A172 (cell line): ENCODE data around the gene UAP1L1. TPM values are rescaled to one million over a fixed set of nuclear protein-coding genes. Genes with fewer than 3 reads are reported as not detected.
"Not testable (repeated sequence)": the region's sequence is repeated elsewhere in the genome, so short reads cannot be mapped to it uniquely, and the experiment has no call there.

Experiments used
- DNase-seq: peaks from one replicate; pipeline ENCODE4 v3.0.0-alpha.2; 2015; ENCODE audit warnings: low spot score
- total RNA-seq: library from RNA; depleted of rRNA; stranded (reverse); fragments of >200 nt; shearing (Covaris generic); gene quantifications from 2 replicates; pipeline ENCODE4 v1.2.3, GENCODE V29; 2014

The UAP1L1 gene
- total RNA-seq, 1 experiment from 2014 or later = 94.6 TPM

DNA sequence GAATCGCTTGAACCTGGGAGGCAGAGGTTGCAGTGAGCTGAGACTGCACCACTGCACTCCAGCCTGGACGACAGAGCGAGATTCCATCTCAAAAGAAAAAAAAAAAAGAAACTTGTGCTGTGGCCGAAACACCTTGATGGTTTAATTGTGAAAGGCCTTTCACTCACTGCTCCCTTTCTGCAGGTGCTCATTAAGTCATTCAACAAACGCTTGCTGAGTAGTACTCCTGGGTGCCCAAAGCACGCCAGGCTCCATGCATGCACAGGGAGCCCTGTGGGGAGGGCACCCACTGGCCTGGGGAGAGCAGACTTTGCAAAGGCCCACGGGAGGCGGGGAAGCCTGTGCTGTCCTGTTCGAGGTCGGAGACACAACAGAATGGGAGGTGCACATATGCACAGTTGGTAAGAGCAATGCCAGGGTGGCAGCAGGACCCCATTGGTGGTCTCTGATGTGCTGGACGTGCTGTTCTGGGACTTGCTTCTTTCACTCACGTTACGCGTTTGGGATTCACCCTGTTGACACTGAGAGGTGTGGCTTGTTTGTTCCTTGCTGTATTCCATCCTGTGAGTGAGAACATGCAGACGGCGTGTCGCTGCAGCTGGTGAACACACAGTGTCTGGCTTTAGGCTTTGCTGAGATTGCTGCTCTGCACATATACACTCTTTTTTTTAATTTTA, 20.4 kb upstream of the UAP1L1 start:
- DNase-seq = no peak

DNA sequence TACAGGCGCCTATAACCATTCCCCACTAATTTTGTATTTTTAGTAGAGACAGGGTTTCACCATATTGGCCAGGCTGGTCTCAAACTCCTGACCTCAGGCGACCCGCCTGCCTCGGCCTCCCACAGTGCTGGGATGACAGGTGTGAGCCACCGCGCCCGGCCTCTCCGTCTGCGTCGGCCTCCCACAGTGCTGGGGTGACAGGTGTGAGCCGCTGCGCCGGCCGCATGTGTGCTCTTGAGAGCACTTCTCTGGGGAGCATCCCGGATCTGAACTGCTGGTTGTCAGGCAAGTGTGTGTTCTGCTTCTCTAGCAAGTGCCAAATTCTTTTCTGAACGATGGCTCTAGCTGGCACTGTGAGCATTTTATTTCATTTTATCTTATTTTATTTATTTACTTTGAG, 19.8 kb upstream of the UAP1L1 start:
- no peak for DNase-seq

DNA sequence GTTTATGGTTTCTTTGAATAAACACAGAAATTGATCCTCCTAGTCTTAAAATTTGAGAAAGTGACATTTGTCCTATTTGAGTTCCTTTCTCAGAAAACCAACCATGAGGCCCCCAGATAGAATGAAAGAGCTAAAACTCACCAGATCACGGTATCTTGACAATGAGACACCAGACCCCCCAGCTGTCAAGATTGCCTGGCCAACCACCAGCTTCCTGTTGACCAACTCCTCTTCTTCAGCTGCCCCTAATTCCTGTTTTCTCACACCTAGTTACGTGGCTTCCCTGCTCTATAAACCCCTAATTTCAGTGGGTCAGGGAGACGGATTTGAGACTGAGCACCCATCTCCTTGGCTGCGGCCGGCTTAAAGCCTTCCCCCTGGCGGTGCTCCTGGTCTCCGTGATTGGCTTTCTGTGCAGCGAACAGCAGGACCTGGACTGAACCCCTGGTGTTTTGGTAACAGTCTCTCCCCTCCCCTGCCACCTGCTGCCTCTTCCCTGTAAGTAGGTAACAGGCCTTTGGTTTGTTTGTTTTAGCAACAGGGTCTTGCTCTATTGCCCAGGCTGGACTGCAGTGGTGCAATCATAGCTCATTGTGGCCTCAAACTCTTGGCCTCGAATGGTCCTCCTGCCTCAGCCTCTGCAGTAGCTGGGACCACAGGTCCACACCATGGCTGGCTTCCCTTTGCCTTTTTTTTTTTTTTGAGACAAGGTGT, 18.6 kb upstream of the UAP1L1 start:
- no peak for DNase-seq

DNA sequence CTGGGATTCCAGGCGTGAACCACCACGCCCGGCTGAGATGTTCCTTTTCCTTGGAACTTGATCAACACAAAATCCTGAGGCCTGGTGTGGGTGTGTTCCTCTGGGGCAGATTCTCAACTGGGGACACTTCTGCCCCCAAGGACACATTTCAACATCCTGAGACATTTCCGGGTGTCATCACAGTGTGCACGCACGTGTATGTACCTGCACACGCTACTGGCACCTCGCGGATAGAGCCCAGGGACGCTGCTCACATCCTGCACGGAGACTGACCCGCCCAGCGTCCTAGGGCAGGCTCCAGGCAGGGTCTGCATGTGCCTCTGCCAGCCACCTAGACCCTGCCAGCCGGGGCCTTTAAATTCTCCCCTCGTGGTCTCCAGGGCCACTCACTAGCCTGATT, 14.9 kb upstream of the UAP1L1 start:
- DNase-seq = no peak

DNA sequence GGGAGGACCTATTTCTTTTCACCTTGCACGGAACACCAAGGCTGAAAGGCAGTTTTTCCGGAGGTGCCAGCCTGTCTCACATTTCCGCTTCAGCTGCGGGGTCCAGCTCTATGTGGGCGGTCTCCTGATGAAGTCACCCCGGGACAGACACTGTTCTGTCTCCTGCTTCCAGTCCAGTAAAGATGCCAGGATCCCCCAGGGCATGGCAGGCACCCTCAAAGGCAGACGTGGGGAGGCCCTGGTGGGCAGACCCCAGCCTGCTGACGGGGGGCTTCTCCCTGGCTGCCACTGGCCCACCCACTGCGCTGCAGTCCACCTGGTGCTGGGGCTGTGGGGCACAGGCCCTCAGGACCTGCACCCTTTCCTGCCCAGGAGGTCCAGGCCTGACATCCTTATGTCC, 14.5 kb upstream of the UAP1L1 start:
- not testable (repeated sequence) for DNase-seq

DNA sequence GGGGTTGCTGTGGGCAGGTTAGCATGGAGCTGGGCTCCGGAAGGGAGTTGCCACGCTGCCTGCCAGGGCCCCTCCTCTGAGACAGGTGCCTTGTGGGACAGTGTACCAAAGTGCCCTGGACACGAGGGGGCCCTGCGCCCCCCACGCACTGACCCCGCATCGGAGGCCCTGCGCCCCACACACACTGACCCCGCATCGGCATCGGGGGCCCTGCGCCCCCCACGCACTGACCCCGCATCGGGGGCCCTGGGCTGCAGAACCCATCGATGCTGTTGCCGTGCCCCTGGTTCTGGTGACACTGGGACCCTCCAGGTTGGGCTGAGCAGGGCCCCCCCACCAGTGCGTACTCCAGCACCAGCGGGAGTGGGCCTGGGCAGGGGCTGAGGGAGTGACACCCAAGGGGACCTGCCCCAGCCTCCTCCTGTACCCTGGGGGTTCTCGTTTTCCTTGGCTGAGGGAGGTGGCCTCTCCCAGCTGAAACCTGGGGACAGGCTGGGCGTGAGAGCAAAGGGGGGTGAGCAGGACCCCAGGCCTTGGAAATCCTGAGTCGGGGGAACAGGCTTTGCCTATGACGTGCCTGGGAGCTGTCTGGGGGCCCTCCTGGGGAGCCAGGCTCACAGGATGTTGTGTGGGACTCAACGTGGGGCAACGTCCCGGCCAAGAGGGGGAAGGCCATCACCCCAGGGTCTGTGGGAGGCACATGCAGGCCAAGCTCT, 13.8 kb upstream of the UAP1L1 start:
- no peak for DNase-seq

DNA sequence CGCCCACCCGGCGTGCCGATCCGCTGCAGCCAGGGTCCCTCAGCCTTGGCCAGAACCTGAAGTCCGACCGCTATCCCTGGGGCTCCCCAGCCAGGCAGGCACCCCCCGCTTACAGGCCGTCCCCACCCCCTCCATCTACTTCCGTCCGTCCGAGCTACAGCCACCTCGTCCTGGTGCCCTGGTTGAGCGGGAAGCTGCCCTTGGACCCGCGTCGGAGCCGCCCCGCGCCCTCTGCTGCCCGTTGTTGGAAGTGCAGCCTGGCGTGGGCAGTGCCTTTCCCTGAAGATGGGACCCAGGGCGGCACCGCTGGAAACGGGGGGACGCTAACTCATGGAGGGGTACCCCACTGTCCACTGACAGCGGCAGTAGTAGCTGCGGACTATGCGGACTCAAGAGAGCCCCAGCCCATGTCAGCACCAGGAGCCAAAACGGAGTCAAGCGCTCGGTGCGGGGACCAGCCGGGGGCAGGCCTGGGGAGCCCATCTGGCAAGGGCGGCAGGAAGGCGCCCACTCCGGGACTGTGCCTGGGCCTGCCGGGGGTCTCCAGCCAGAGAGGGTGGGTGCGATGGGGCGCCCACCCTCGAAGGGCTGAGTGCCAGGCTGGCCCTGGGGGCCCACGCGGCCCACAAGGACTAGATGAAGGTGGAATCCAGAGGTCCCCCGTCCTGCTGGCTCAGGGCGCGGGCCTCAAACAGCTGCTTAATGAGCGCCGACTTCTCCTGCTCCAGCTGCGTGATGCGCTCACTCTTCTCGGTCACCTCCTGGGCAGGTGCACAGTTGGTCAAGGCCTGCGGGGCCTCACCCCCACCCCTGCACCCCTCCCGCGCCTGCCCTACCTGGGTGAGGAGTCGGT, 13.1 kb upstream of the UAP1L1 start:
- peak; percentile 71 for DNase-seq

DNA sequence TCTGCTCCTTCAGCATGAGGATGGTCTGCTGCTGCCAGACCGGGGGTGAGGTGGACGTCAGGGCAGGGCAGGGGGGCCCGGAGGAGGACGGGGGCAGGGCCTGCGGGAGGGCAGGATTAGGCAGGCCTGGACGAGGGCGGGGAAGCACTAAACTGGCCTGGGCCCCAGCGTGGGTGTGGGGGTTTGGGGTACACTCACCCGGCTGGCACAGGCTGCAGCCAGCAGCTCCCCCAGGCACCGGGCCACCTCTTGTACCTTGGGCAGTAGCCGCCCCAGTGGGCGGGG, 12.5 kb upstream of the UAP1L1 start:
- DNase-seq = no peak

DNA sequence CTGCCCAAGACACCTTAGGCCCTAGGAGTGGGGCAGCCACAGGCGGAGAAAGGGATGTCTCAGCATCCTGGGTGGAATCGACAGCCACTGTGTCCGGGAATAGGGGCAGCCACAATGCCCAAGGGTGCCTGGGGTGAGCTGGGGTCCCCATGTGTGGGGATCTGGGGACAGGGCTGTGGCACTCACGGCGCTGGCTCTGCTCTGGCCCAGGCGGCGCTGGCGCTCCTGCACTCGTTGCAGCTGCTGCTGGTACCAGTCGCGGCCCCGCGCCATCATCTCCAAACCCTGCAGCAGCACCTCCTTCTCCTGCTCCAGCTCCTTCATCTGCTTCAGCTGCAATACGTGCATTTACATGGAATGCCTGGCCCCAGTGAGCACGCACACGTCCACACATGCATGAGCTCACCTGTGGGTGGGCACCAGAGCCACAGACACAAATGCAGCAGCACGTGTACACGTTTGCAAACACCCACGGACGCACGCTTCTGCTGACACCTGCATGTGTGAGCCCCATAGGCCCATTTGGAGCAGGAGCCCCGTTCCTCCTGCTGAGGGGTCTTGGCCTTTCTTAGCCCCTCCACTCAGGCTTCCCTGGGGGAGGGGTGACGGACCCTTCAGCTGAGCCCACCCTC, 11.9 kb upstream of the UAP1L1 start:
- no peak for DNase-seq

DNA sequence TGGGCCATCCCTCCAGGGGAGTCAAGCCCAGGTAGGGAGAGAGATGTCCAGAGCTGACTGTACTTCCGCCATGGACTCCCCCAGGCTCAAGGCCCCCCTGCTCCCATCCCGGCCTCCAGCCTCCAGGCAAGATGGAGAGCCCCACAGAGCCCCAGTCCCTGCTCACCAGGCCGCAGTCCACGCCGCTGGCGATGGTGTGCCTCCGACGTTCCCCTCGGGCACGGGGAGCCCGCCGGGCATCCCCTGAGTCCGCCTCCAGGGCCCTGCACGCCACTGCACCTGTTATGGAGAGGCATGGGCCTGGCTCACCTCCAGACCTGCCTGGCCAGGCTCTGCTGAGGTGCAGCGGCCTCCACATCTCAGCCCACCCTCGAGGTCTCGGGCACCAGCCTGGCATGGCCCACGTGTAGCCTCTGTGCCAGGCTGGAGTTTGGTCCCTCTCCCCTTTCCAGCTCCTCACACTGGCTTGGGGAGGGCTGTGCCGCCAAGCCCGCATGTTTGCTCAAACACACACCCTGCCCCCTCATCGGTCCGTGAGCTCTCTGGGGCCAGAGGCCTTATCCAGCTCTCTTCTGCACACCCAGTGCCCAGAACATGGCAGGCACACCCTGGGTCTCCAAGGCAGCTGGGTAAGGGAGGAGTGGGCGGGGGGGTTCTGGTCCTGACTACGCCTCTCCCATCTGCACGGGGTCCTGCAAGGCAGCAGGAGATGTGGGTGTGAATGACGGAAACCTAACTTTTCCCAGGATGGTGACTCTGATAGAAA, 11.0 kb upstream of the UAP1L1 start:
- no peak for DNase-seq

DNA sequence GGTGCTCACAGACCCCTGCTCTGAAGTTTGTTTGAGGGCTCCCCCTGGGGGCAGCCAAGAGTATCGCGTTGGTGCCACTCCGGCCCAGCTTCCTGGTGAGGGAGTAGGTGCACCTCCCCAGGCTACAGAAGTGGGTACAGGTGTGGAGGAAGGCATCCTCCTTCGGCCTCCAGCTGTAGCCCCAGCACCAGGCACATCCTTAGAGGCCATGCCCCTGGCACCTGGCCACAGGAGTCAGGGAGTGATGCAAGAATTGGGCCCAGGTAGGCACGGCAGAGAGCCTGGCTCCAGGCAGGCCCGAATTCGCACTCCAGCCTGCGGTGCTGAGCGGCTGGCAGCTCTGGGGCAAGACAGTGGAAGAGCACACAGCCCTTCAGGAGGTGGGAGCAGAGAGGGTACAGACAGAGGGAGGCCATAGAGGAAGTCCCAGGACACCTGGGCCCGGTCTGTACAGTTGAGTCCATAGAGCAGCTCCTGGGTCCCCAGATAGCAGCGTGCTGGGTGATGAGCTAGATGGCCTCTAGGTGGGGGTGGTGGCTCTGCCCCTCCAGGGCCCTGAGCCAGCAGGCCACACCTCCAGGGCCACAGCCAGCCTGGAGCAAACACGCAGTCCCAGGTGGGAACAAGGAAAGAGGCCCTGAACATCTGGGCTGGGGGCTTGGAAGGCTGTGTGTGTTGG, 9.3 kb upstream of the UAP1L1 start:
- DNase-seq = peak; percentile 87

DNA sequence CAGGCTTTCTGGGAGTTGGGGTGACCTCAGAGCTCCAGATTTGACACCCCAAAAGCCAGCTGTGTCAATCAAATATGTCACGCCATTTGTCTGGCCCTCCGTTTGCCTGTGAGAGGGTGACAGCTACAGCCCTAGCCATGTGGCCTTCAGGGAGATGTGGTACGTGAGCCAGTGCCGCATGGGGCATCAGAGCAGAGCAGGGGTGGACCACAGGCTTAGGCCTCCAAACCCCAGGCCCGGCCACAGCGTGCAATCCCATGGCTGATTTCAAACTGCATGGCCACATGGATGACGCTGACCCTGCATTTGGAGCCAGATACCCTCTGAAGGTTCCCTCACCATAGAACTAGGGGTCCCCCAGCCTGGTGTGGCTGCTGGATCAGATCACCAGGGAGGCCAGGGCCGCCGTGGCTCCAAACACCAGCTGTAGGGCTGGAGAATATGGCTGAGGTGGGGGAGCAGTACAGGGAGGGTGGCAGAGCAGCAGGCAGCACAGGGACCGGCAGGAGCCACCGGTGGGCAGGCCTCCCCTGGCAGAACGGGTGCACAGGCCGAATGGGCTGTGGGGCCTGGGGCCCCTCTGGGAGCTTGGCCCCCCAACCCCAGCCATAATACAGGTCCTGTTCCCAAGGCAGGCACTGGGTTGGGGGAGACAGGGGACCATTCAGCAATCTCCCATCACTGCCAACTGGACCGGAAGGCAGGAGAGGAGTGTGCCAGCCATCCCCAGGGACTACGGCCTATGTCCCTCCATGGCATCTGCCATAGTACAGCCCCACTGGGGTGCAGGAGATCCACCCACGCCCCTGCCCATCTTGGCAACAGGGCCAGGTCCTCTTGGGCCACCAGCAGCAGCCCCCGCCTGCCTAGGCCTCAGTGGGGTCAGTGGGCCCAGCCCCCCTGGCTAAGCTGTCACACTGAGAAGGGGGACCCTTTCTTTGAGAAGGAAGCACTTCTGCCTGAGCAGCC, 8.5 kb upstream of the UAP1L1 start:
- no peak for DNase-seq

DNA sequence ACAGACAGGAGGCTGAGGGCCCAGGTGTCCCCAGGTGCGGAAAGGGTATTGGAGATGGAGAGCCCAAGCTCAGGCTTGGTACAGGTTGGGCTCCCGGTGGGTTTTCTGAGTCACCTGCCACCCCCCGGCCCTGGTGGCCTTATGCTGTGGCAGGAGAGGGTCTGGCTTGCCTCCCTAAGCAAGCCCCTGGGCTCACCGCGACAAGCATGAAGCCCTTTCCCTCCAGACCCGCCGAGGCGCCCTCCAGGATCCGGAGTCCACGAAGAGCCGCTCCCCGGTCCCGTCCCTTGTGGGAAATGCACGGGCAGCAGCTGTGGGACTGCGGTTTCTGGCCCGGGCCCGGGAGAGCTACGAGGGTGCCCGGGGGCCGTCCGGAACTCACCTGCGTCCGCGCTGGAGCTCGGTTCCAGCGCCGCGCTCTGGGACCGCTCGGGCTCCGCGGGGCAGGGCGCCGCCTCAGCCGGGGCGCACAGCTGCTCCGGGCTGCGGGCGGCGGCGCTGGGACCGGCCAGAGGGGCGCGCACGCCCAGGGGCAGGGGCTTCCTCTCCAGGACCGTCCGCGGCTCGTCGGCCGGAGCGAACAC, 7.7 kb upstream of the UAP1L1 start:
- DNase-seq = no peak

DNA sequence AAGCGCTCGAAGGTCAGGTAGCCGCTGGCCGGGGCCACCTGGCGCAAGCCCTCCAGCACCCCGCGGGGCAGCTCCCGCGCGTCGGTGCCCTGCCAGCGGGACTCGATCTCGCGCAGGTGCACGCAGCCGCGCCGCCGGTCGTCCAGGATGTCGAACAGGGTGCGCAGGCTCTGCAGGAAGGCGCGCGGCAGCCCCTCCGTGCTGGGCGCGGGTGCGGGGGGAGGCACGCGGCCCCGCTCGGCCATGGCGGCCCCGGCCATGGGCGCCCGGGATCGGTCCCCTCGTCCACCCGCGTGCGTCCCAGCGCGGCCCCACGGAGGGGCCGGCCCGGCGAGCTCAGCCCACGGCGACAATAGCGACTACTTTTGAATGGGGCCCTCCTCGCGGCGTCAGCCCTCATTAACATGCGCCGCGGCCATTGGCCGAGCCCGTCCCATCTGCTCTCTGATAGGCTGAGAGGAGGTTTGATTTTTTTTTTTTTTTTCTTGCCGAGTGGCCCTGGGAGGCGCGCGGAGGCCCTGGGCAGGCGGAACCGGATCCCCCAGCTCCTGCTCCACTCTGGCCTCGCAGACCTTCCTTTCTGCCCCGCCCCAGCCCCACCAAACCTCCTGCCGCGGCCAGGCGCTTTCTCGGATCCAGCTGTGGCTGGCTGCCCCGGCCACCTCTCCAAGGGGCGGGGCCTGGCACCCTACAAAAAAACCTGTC, 7.0 kb upstream of the UAP1L1 start, which contains the start of gene SAPCD2:
TSS of gene SAPCD2 (minus strand) at position 357 of the 705 bp plus-strand sequence. CDS start at position 260, 97 bp downstream.
- DNase-seq = peak; percentile 97

DNA sequence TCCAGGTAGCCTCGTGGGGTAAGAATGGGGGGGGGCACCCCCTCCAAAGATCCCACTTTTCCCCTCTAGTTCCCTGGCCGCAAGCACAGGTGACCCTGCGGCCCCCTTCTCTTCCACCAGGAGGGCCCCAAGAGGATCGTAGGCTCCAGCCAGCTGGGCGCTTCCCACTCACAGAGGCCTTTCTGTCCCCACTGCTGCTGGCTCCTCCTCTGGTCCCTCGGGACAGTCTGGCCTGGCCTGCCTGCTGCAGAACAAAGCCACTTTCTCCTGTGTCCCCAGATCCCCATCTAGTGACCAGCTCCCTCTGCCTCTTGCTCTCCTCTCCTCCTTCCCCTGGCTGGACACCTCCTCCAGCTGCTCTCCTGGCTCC, 6.4 kb upstream of the UAP1L1 start:
- DNase-seq = peak; percentile 65

DNA sequence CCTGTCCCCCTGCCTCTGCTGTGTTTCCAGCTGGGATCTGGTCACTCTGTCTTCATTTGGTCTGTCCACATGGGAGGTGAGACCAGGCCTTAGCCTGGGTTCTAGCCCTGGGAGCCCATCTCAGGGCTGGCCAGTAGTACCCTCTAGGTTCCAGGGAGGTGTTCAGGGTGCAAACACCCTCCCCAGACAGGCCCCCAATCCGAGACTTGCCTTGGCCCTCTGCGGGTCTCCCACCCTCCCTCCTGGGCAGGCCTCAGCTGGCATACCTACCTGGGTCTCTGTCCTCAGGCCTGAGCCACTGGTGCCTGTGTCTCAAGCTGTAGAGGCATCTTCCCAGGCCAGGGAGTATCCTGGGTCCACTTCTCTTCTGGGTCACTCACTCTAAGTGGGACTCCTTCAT, 6.0 kb upstream of the UAP1L1 start:
- no peak for DNase-seq

DNA sequence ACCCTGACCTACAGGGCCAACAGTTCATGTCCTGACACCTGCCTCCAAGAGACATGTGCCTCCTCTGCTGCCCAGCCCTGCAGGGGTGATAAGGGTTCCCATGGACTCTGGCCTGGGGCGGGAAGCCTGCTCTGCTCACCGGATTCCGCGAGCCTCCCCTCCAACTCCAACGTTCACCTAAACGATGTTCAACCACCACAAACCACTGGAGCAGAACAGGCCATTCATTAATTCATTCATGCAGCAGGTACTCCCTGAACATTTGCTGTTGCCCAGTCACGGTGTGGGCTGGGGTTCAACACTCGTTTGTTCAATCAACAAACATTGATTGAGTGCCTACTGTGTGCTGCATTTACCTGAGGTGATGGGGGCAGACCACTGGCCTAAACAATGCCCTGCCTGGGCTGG, 3.3 kb upstream of the UAP1L1 start:
- no peak for DNase-seq

DNA sequence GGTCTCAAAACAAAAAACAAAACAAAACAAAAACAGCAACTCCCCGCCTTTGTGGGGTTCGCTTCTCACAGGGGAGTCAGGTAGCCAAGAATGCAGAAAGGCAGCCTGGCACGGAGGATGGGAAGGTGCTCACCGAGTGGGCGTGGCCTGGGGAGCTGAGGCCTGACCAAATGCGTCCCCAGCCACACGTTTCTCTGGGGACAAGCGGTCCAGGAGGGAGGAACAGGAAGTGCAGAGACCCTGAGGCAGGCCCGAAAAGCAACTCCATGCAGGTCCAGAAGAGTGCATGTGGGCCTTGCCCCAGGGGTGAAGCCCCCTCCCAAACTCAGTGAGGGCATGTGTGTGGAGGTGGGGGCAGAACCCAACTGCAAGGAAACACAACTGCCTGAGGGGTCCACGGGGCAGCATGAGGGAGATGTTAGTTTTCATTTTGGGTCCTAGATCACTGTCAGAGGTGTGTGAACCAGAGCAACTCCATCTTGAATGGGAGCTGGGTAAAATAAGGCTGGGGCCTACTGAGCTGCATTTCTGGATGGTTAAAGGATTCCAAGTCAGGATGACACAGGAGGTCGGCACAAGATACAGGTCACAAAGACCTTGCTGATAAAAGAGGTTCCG, 2.6 kb upstream of the UAP1L1 start:
- DNase-seq = no peak
